ENCODE results near the gene BUD23.
"Not testable (repeated sequence)": the region's sequence is repeated elsewhere in the genome, so short reads cannot be mapped to it uniquely, and the experiment has no call there.

BUD23 gene

GRCh38 chr7:73668886-73669230 lies 14.5 kb upstream of the BUD23 start:
- H3K4me3 ChIP-seq (ENCODE audit: control insufficient read depth, low read depth, low read length), result peak overlapping the region; percentile 52
- no peak for DNase-seq (ENCODE audit: low read depth)
- TF ChIP-seq, protein P1, sequence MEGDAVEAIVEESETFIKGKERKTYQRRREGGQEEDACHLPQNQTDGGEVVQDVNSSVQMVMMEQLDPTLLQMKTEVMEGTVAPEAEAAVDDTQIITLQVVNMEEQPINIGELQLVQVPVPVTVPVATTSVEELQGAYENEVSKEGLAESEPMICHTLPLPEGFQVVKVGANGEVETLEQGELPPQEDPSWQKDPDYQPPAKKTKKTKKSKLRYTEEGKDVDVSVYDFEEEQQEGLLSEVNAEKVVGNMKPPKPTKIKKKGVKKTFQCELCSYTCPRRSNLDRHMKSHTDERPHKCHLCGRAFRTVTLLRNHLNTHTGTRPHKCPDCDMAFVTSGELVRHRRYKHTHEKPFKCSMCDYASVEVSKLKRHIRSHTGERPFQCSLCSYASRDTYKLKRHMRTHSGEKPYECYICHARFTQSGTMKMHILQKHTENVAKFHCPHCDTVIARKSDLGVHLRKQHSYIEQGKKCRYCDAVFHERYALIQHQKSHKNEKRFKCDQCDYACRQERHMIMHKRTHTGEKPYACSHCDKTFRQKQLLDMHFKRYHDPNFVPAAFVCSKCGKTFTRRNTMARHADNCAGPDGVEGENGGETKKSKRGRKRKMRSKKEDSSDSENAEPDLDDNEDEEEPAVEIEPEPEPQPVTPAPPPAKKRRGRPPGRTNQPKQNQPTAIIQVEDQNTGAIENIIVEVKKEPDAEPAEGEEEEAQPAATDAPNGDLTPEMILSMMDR (conservative IDR thresholded peaks at IDR 0.05; ENCODE audit: control insufficient read depth, insufficient read depth, low read depth, low read length), result no peak

GRCh38 chr7:73669288-73669701 lies 14.1 kb upstream of the BUD23 start:
- TF ChIP-seq, protein P1 (conservative IDR thresholded peaks at IDR 0.05; ENCODE audit: control insufficient read depth, insufficient read depth, low read depth, low read length), result no peak
- no peak overlapping the region for H3K4me3 ChIP-seq (ENCODE audit: control insufficient read depth, low read depth, low read length)
- DNase-seq (ENCODE audit: low read depth), result no peak

DNA sequence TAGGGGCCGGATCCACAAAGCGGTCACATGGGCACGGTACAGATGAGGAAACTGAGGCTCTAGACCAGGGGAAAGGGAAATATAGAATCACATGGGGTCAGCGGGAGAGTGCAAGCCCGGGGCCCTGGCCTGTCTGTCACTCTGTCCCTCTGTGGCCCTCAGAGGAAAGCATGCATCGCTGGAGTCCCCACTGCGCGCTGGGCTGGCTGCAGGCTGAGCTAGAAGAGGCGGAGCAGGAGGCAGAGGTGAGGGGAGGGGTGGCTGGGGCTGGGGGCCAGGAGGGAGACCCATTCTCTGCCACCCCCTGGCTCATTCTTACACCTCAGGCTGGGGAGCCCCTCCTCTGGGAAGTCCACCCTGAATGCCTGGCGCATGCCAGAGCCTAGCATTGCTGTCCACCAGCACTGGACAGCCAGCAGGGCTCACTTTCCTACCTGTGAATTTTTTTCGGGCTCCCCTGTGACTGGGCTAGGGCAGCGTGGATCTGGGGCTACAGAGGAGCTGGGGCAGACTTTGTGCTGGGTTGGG lies 13.5 kb upstream of the BUD23 start:
- TF ChIP-seq, protein P1 (conservative IDR thresholded peaks at IDR 0.05; ENCODE audit: control insufficient read depth, insufficient read depth, low read depth, low read length), result no peak
- no peak overlapping the region for H3K4me3 ChIP-seq (ENCODE audit: control insufficient read depth, low read depth, low read length)
- no peak for DNase-seq (ENCODE audit: low read depth)

DNA sequence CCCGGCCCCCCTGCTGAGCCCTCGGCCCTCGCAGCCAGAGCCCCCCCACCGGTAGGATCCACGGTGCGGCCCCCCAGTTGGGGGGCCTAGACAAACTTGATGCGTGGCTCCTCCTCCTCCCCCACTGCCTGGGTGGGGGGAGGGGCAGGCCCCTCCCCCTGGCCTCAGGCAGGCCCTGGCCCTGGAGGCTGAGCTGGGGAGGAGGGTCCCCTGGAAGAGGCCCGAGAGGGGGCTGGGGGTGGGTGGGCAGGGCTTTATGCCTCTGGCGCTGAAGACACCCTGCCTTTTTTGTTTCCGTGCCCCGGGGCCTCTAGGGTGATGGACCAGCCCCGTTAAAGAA lies 12.1 kb upstream of the BUD23 start:
- TF ChIP-seq, protein P1 (conservative IDR thresholded peaks at IDR 0.05; ENCODE audit: control insufficient read depth, insufficient read depth, low read depth, low read length), result no peak
- no peak for DNase-seq (ENCODE audit: low read depth)

DNA sequence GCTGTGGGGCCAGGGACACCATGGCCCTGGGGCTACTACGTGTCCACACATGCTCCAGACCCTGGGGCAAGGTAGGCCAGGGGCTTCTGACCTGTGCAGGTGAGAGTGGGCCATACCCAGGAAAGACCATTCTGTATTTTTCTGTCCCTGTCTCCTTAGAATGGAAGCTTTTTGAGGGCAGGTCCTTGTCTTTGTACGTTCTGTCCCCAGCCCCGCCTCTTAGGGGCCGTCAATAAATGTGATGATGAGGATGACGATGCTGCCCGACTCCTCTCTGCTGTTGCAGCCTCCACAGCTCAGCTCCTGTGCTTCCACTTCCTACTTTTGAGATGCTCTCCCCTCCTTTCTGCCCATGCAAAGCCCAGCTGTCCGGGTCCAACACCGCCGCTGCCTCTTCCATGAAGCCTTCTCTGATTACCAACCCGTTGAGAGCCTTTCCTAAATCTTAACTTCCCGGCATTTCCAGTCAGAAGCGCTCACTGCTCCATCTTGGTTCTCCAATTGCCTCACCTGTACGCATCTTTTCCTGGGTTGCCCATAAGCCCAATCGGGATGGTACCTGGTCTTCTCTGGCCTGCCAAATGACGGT lies 11.4 kb upstream of the BUD23 start:
- DNase-seq (ENCODE audit: low read depth), result no peak
- H3K4me3 ChIP-seq (ENCODE audit: control insufficient read depth, low read depth, low read length), result no peak overlapping the region
- TF ChIP-seq, protein P1 (conservative IDR thresholded peaks at IDR 0.05; ENCODE audit: control insufficient read depth, insufficient read depth, low read depth, low read length), result no peak

More for the DNA sequence above, 12.1 kb upstream of the BUD23 start:
- H3K4me3 ChIP-seq (ENCODE audit: control insufficient read depth, low read depth, low read length), result no peak overlapping the region

GRCh38 chr7:73674468-73675124 lies 8.8 kb upstream of the BUD23 start:
- TF ChIP-seq, protein P1 (conservative IDR thresholded peaks at IDR 0.05; ENCODE audit: control insufficient read depth, insufficient read depth, low read depth, low read length), result no peak
- H3K4me3 ChIP-seq (ENCODE audit: control insufficient read depth, low read depth, low read length), result no peak overlapping the region
- DNase-seq (ENCODE audit: low read depth), result no peak

DNA sequence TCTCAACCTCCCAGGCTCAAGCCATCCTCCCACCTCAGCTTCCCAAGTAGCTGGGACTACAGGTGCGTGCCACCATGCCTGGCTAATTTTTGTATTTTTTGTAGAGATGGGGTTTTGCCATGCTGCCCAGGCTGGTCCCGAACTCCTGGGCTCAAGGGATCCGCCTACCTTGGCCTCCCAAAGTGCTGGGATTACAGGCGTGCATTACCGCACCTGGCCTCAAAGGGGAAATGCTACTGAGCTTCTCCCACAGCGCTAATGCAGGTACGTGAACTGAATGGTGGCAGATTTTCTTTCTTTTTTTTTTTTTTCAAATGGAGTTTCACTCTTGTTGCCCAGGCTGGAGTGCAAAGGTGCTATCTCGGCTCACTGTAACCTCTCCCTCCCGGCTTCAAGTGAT lies 7.3 kb upstream of the BUD23 start:
- not testable (repeated sequence) for H3K4me3 ChIP-seq (ENCODE audit: control insufficient read depth, low read depth, low read length); DNase-seq (ENCODE audit: low read depth)

Measured in fibroblast of mammary gland (primary cell).